Stimulated activated CD8-positive, alpha-beta memory T cell treated with anti-CD3 and anti-CD28 coated beads, Interleukin-2, amount 100 ng/mL, for 48 hours (primary cell): ENCODE results near the gene IQSEC1.

Experiments
- DNase-seq, 2 donors: peaks; one replicate each; pipeline ENCODE4 v3.0.0-alpha.2; 2020; ENCODE audit warnings: low read depth in 2 of 2

Gene IQSEC1

GRCh38 chr3:12954891-12955650, 118.2 kb downstream of the IQSEC1 start:
- DNase-seq: peak in 1 of 2 donors; percentile 30

GRCh38 chr3:12954180-12954579, 119.0 kb downstream of the IQSEC1 start:
- no peak for DNase-seq

DNA sequence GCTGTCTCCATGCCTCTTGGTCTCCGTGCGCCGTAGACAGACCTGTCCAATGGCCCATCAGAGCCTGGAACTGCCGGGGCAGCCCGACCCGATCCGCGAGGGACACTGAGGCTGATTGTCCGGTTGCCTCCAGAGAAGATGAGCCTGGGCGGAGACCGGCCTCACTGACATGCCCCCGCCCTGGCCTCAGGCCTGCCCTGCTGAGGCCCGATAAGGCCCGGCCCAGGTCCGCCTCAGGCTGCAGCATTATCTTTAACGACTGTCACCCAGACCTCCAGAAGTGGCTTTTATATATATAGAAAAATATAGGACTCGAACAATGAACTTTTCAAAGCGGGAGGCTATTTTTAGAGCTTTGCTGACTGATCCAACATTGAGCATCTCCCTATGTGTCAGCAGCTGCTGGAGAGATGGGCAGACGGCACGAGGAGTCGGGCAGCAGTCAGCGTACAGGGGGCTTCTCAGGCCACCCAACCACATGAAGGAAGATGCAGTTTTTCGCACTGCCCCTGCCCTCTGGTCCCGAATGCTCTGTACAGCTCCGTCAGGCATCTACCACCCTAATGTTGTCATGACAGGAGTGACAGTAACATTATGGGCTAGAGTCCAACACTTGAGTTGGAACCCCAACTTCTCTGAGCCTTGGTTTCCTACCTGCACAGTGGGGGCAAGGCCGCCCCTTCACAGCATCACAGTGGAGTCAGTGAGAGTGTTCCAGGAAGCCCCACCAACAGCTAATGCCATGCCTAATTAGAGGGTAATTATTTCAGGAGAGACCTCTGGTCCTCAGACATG, 119.8 kb downstream of the IQSEC1 start:
- no peak for DNase-seq

DNA sequence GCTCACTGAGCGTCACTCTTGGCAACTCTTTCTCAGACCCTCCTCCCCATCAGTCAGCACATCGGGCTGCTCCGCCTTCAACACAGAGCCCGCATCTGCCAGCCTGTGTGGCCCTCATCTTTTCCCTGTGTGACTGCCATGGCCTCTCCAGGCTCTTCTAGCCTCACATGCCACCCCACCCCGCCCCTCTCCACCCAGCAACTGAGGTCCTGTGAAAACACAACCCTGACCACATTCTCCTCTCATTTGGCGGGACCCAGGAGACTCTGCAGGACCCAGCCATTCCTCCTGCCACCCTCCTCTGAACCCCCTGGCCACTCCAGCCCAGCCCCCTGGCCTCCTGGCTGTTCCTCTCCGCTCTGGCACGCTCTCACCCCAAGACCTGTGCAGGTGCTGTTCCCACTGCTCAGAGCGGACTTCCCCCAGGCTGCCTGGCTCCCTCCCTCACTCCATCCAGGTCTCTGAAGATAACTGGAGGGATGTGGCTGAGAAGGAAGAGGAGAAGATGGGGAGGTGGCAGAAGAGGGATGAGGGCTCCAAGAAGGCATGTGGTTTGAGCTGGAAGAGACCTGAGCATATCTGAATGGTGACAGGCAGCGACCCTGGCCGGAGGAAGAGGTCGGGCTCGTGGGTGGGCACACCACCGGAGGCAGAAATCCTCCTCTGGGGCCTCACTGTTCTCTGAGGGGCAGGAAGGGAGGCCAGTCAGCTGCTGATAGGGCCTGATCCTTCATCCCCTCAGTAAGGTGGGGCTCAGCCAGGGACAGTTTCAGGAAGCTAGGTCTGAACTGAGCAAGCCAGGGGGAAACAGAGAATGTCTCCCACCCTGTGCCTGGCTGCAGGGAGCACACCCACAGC, 120.7 kb downstream of the IQSEC1 start:
- DNase-seq: no peak

- peak; percentile 23 to 31 for DNase-seq
Observed at GRCh38 chr3:12948891-12949711, 124.1 kb downstream of the IQSEC1 start.

GRCh38 chr3:12948371-12948770, 124.9 kb downstream of the IQSEC1 start:
- DNase-seq: no peak

- DNase-seq: no peak
Observed at GRCh38 chr3:12947504-12948369, 125.5 kb downstream of the IQSEC1 start.

DNA sequence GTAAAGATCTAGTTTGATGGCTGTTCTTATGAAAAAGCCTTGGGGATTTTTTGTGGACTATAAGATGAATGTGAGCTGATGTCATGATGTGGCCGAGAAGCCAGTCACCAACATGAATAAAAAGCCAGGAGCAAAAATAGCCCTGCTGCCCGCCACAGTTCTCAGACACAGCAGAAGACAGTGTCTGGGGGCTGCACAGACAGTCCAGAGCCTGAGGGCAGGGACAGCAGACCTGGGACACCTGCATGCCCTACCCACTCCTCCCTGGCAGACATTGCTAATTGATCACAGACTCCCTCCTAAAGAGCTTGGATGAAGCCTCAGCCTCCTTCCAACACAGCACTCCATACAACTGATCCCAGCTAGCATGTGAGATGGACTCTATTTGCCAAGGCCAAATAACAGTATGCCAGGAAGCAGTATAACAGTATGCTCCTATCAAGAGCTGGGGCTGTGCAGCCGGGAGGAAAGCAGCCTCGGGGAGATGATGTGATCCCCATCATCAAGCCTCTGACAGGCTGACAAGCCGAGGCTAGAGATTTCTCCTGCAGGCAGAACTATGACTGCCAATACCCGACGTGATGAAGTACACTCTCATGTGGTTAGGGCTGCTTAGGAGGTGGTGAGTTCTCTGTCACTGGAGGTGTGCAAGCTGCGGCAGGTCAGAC, 126.4 kb downstream of the IQSEC1 start:
- DNase-seq: no peak

DNA sequence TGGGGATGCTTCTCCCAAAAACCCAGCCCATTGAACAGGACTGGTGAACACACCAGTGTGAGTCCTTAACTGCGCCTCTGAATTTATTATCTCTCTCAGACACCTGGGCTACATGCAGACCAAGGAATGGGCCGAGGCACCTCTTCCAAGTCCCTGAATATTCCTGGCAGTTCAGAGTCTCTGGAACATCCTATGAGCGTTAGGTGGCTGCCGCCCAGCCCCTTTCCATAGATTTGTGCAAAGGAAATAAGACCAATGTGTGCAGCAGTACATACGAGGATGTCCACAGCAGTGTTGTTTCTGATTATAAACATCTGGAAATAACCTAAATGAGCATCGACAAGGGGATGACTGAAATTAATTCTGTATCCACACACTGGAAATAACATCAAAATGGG, 127.0 kb downstream of the IQSEC1 start:
- DNase-seq: no peak

- DNase-seq: no peak
Observed at GRCh38 chr3:12944849-12945248, 128.4 kb downstream of the IQSEC1 start.

DNA sequence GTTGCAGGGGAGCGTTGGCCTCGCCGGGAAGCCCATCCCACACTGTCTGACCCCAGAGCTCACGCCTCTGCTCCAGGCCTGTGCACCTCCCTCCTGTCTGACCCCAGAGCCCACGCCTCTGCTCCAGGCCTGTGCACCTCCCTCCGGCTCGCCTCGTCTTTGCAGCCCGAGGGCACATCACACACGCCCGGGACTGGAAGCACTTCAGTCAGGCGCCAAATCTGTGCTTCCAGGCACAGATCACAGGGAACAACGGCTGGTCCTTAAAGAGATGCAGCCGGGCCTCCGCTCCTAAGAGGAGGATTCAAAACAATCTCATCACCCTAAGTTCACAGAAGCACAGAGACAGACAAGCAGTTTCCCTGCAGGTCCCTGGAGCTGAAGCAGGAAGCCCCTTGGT, 128.8 kb downstream of the IQSEC1 start:
- no peak for DNase-seq

- DNase-seq: no peak
Observed at GRCh38 chr3:12943124-12944021, 129.9 kb downstream of the IQSEC1 start.

DNA sequence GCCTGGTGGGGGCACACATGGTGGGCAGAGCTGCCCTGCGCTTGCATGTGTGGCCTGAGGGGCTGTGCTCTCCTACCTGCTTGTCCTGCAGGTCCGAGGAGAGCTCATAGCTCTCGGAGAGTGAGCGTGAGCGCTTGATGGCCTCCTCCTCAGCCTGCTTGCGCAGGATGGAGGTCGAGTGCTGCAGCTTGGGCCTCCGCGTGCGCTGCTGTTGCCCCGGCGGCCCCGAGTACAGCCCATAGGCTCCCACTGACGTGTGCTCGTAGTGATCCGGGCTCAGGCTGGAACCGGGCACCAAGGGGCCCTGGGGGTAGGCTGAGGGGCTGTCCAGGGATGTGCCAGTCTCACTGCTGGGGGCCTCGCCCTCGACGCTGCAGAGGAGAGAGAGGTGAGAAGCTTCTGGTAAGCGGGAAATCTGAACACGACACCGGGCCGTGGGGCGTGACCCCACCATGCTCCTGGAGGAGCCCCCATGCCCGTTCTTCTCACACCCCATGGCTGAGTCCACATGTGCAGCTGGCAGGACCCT, 131.7 kb downstream of the IQSEC1 start:
- DNase-seq: no peak

GRCh38 chr3:12940854-12941253, 132.4 kb downstream of the IQSEC1 start:
- DNase-seq: no peak

- DNase-seq: no peak
Observed at GRCh38 chr3:12939137-12939536, 134.1 kb downstream of the IQSEC1 start.

GRCh38 chr3:12938258-12938711, 134.9 kb downstream of the IQSEC1 start:
- no peak for DNase-seq

DNA sequence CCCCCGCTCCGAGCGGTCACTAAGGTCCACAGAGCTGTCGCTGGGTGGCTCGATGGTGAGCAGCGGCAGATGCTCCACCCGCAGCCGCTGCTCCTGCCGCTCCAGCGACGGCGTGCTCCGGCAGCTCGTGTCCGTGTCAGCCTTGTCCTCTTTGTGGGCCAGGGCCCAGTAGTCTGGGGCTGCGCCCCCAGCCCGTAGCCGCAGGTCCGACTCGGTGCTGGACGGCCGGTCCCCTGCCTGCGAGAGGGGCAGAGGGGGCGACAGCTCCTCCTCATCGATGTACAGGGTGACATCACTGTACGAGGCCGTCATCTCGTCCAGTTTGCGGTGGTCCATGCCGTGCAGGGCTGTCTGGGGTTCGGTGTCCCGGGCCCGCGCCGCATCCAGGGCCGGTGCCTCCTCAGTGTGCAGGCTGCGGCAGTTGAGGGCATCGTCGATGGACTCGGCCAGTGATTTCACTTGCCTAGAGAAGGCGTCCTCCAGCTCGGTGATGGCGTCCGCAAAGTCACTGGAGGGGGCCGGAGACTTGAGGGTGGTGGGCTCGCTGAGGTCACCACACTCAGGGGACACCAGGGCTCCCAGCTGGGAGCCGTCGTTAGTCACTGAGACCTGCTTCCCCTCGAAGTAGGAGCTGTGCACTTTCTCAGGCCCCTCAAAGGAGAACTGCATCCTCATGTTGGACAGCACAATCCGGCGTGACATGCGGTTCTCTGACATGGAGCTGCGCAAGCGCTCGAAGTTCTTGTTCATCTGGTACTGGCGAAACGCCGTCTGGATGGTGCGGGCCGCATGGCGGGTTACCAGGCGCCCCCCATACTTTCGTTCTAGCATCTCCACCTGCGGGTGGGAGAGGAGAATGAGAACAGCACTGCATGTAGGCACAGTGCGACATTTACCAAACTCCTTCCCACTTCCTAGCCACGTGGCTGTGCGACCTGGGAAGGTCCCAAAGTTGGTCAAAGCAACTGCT, 137.1 kb downstream of the IQSEC1 start:
- no peak for DNase-seq
